Panc1 (cell line): Measurements from ENCODE around the gene NDST1. TPM values are rescaled to one million over a fixed set of nuclear protein-coding genes. Genes with fewer than 3 reads are reported as not detected.

Experiments
- ATAC-seq: fragments of 200-7000 bp; cut with Tn5 transposase; 2 replicates; pipeline ENCODE4 v1.9.1; 2020; ENCODE audit warnings: mild to moderate bottlenecking, moderate library complexity
- BruUV-seq: library from RNA; stranded (reverse); fragments of 400-500 nt; replicated peaks from 2 replicates; lab custom pipeline; 2021; lab: Mats Ljungman, UMichigan
- CTCF ChIA-PET: fragments of 300-600 bp; sonication (Branson Sonifier 250); formaldehyde crosslinking; loops from one replicate; lab custom pipeline; 2022; ENCODE audit warnings: antibody characterized with exemption; lab: Charles Lee
- POLR2A ChIA-PET: fragments of 300-600 bp; sonication (Branson Sonifier 250); formaldehyde crosslinking; loops from one replicate; lab custom pipeline; 2022; ENCODE audit warnings: antibody characterized with exemption; lab: Charles Lee
- DNase-seq: peaks from one replicate; pipeline ENCODE4 v3.0.0-alpha.2; 2010; ENCODE audit warnings: low read depth, low spot score
- H3K27ac ChIP-seq: 2 replicates; pipeline ENCODE4 v1.5.1; 2011; ENCODE audit warnings: mild to moderate bottlenecking, low read length, inconsistent platforms
- H3K27me3 ChIP-seq: fragments of 200-500 bp; sonication (Bioruptor generic); 2 replicates; pipeline ENCODE4 v1.6.0; 2014; ENCODE audit warnings: low read length, inconsistent platforms; ENCODE audit not compliant: control insufficient read depth, insufficient read depth
- H3K36me3 ChIP-seq: fragments of 200-500 bp; sonication (Bioruptor generic); 2 replicates; pipeline ENCODE4 v1.5.1; 2014; ENCODE audit warnings: inconsistent platforms, mild to moderate bottlenecking, low read length, moderate library complexity; ENCODE audit not compliant: control insufficient read depth, insufficient read depth
- H3K4me1 ChIP-seq: 2 replicates; pipeline ENCODE4 v1.5.1; 2011; ENCODE audit warnings: inconsistent platforms, mild to moderate bottlenecking, low read length, moderate library complexity; ENCODE audit not compliant: control insufficient read depth, insufficient read depth
- H3K4me3 ChIP-seq, 2 experiments: 2 replicates each; pipeline ENCODE4 v1.5.1; 2011 to 2012; ENCODE audit warnings: low read depth in 2 of 2, low read length in 2 of 2, mild to moderate bottlenecking in 2 of 2, inconsistent platforms in 1 of 2, moderate library complexity in 1 of 2
- H3K9me3 ChIP-seq: fragments of 200-500 bp; sonication (Bioruptor generic); 2 replicates; pipeline ENCODE4 v1.5.1; 2014; ENCODE audit warnings: low read depth, mild to moderate bottlenecking, inconsistent platforms, low read length, moderate library complexity; ENCODE audit not compliant: control insufficient read depth, insufficient read depth
- CTCF ChIP-seq: fragments of 450-650 bp; IDR thresholded peaks from 2 replicates; pipeline ENCODE4 v1.5.1; 2017; ENCODE audit warnings: mild to moderate bottlenecking
- POLR2AphosphoS5 ChIP-seq: IDR thresholded peaks from 2 replicates; pipeline ENCODE4 v1.6.1; 2012; ENCODE audit warnings: mild to moderate bottlenecking, low read depth, low read length, moderate library complexity
- REST ChIP-seq, 2 experiments: IDR thresholded peaks; 2 replicates each; pipeline ENCODE4 v1.6.1; 2011 to 2012; ENCODE audit warnings: low read depth in 2 of 2, control low read depth in 1 of 2, low read length in 1 of 2, mild to moderate bottlenecking in 1 of 2, moderate library complexity in 1 of 2; ENCODE audit not compliant: insufficient read depth in 1 of 2
- SIN3A ChIP-seq: IDR thresholded peaks from 2 replicates; pipeline ENCODE4 v1.6.1; 2012; ENCODE audit warnings: low read depth, mild to moderate bottlenecking, low read length, moderate library complexity, borderline replicate concordance; ENCODE audit not compliant: insufficient read depth
- TCF7L2 ChIP-seq: IDR thresholded peaks from 2 replicates; pipeline ENCODE4 v1.6.1; 2011; ENCODE audit warnings: mild to moderate bottlenecking, low read depth, low read length, inconsistent platforms
- in situ Hi-C: cut with HindIII; loops from 2 replicates; pipeline ENCODE4 v1.10.0; 2016; ENCODE audit warnings: low sequenced_read_pairs, low pct_unique_long_range_greater_than_20kb
- intact Hi-C: fragments of 100-400 bp; cut with micrococcal nuclease; formaldehyde crosslinking; loops from one replicate; pipeline ENCODE4 v1.10.0; 2022; ENCODE audit not compliant: unreplicated experiment
- total RNA-seq: library from RNA; stranded (reverse); gene quantifications from one replicate; pipeline ENCODE4 v1.2.1, GENCODE V29; 2021; ENCODE audit not compliant: unreplicated experiment

The NDST1 gene
- total RNA-seq, 1 experiment from 2014 or later, result 142 TPM

DNA sequence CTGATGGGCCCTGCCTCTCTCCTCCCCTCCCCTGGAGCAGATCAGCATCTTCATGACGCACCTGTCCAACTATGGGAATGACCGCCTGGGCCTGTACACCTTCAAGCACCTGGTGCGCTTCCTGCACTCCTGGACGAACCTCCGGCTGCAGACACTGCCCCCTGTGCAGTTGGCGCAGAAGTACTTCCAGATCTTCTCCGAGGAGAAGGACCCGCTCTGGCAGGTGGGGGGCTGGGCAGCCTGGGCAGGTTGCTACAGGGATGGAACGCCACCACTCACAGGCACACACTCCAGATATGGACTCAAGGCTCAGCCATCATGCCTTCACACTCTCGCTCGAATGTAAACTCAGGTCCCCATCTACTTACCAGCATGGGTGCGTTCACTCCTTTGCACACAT is 32.1 kb downstream of the NDST1 start:
- Histone ChIP-seq H3K36me3 (peaks cover 15% of the 10 kb centered on the region), H3K9me3 (no peaks in the 10 kb centered on the region), H3K4me1 (no peaks in the 10 kb centered on the region; the same call in 1 of the 2 replicates), H3K4me3 (no peak overlapping the region), H3K27ac (no peak overlapping the region), H3K27me3 (no peaks in the 10 kb centered on the region)
- in situ Hi-C loops (no loop called here), intact Hi-C loops (loop anchor here (5.0 kb wide), 1 partner anchor 78 kb away; no protein-coding TSS in a partner anchor)
- no TSS peak for BruUV-seq
- ATAC-seq, result no peak
- no peak for TF ChIP-seq POLR2AphosphoS5
- no peak for TF ChIP-seq REST (IDR thresholded peaks at IDR 0.05; ENCODE audit: insufficient read depth in 1 of 2, low read depth in 2 of 2, low read length in 1 of 2)
- no peak for TF ChIP-seq CTCF
- TF ChIP-seq SIN3A, result no peak
- TF ChIP-seq TCF7L2, result no peak
- ChIA-PET CTCF (no interaction called here), POLR2A (no interaction called here)
- no peak for DNase-seq

DNA sequence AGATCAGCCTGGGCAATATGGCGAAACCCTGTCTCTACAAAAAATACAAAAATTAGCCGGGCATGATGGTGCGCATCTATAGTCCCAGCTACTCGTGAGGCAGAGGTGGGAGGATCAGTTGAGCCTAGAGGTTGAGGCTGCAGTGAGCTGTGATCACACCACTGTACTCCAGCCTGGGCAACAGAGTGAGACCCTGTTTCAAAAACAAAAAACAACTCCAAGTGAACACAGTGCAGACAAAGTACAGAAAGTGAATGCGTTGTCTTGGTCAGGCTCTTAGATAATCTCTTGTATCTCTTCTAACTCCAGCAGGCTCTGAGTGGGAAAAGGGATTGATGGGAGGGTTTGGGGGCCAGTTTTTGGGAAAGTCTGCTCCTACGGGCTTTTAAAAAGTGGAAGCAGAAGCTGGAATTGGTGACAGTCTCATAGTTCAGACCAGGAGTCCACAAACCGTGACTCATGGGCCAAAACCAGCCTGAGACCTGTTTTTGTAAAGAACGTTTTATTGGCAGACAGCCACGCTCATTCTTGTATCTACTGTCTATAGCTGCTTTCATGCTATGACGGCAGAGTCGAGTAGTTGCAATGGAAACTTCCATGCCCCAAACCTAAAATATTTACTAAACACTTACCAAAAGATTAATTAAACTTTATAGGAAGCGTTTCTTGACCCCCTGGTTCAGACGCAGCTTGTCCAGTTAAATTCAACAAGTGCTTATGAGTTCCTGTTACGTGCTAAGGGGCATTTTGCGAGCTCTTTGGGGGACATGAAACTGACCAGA is 32.9 kb downstream of the NDST1 start:
- no peak overlapping the region for H3K4me3 ChIP-seq
- intact Hi-C loops (loop anchor here (5.0 kb wide), 1 partner anchor 79 kb away; no protein-coding TSS in a partner anchor), in situ Hi-C loops (no loop called here)
- ChIA-PET POLR2A (interaction anchor here (0.7 kb wide), 1 partner anchor 76 kb away, joined by 3 read pairs; no protein-coding TSS in a partner anchor), CTCF (interaction anchor here (0.6 to 1.3 kb wide), 3 partner anchors 19 to 84 kb away, joined by 3 to 4 read pairs (median 3); no protein-coding TSS in a partner anchor)
- TF ChIP-seq REST (IDR thresholded peaks at IDR 0.05; ENCODE audit: insufficient read depth in 1 of 2, low read depth in 2 of 2, low read length in 1 of 2), result no peak
- no peak for TF ChIP-seq POLR2AphosphoS5
- no peak for TF ChIP-seq CTCF
- no peak for TF ChIP-seq TCF7L2
- no peak for TF ChIP-seq SIN3A
- H3K27ac ChIP-seq, result no peak overlapping the region
- no peaks in the 10 kb centered on the region for H3K27me3 ChIP-seq
- H3K9me3 ChIP-seq, result no peaks in the 10 kb centered on the region
- H3K36me3 ChIP-seq, result peaks cover 13% of the 10 kb centered on the region
- ATAC-seq, result no peak
- no peak for DNase-seq
- H3K4me1 ChIP-seq, result no peaks in the 10 kb centered on the region; the same call in 1 of the 2 replicates
- BruUV-seq, result no TSS peak
